ENCODE data around the gene DGKI.

The DGKI gene

DNA sequence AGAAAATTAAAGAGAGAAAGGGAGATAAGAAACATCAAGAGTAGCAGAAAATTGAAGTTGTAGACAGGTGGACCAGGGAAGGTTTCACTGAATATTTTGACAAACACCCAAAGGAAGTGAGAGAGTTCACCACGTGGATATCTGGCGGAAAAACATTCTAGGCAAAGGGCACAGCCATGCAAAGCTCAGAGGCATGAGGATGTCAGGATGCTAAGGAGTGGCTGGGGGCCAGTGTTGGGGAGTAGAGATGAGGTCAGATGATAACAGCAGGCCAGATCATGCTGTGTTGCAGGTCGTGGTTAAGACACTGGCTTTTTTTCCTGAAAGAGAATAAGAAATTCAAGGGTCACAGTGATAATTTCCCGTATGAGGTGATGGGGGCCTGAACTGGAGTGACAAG, 181.9 kb downstream of the DGKI start:
- FAIRE-seq (no peak), DNase-seq (ENCODE audit: insufficient read length, low spot score) (no peak)

DNA sequence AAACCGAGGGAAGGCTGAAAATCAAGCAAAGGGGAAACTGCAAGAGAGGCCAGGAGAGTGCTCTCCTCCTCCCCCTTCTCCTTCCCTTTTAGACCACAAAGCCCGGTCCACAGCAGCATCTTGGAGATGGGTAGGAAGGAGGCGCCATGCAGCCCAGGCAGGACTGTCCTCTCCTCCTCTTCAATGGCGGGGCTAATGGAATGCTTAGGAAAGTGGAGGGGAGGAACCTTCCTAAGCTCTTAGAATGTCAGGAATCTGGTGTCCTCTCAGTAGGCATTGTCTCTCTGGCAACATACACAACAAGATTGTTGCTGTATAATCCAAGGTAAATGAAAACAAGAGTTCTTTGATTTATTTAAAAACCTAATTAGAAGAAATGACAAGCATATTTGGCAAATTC, 185.1 kb downstream of the DGKI start:
- no peak for FAIRE-seq

GRCh38 chr7:137658190-137658900, 188.4 kb downstream of the DGKI start:
- no peak for DNase-seq (ENCODE audit: insufficient read length, low spot score)
- no peak for FAIRE-seq

More for the DNA sequence above, 185.1 kb downstream of the DGKI start:
- DNase-seq (ENCODE audit: insufficient read length, low spot score), result no peak

- DNase-seq (ENCODE audit: insufficient read length, low spot score), result no peak
- no peak for FAIRE-seq
Observed at GRCh38 chr7:137657476-137658189, 189.1 kb downstream of the DGKI start.

DNA sequence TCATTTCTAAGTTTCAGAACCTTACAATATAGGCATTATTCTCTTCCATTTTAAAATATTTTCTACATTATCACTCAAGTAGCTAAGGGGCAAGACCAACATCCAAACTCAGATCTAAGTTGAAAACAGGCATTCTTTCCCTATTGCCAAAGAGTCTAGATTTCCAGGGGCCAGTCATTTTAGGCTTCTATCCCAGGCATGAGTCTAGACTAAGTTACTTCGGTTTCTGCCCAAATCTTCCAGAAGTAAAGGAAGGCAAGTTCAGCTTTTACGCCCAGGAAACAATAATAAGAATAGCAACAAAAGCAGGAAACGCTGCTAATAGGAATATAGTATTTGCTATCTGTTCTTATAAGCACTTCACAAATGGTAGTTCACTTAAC, 189.9 kb downstream of the DGKI start:
- FAIRE-seq (no peak), DNase-seq (ENCODE audit: insufficient read length, low spot score) (no peak)

GRCh38 chr7:137656227-137656849, 190.4 kb downstream of the DGKI start:
- no peak for FAIRE-seq
- DNase-seq (ENCODE audit: insufficient read length, low spot score), result peak; percentile 33

- FAIRE-seq, result no peak
- DNase-seq (ENCODE audit: insufficient read length, low spot score), result no peak
Observed at GRCh38 chr7:137655804-137656203, 191.0 kb downstream of the DGKI start.

DNA sequence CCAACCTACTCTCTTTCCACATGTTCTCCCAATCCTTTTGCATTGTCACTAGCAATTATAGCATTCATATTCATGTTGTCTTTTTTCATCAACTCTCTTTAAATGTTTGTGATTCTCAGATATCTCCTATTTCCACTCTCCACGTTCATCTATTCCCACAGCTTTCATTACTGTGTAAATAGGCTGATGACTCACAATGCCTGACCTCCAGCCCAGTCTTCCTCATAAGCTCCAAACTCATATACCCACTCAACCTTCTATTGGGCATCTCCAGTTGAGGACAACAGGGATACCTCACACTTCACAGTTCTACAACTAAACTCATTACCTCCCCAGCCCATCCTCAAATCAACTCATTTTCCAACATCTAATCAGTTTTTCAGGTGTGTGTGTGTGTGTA, 194.1 kb downstream of the DGKI start:
- no peak for FAIRE-seq
- DNase-seq (ENCODE audit: insufficient read length, low spot score), result no peak

- DNase-seq (ENCODE audit: insufficient read length, low spot score) (no peak), FAIRE-seq (no peak)
Observed at GRCh38 chr7:137647905-137648565, 198.7 kb downstream of the DGKI start.

DNA sequence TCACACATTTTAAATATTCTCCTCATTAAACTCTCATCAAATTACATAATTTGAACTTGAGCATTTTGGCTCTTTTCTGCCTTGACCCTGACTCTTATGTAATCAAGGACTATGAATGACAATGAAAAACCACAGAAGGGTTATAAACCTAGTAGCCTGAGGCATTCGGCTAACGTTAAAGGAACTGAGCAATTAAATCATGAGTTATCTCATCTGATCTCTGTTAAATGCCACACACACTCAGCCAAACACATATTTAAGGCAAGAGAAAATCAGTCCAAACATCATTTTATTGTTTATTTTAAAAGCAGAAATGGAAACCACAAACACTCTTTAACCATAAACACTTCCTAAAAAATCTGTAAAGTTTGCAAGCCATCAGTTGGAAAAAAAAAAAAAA, 204.3 kb downstream of the DGKI start:
- peak; percentile 7 for DNase-seq (ENCODE audit: insufficient read length, low spot score)
- no peak for FAIRE-seq

DNA sequence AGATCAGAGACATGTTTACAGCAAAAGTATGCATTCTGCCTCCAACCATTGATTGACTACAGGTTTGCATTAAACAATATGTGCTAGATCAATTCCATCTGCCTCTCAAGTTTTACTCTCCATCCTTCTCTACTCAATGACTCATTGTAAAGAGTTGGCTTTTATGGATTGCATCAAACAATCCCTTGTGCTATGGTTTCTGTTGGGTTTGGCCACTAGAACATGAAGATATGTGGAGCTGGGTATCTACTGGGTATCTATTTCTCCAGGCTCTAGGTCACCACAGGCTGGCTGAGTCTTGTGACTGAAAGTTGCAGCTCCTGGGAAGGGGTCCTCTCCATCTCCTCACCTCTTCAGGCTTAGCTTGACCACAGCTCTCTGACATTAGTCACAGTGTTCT, 204.7 kb downstream of the DGKI start:
- DNase-seq (ENCODE audit: insufficient read length, low spot score), result no peak
- FAIRE-seq, result no peak

DNA sequence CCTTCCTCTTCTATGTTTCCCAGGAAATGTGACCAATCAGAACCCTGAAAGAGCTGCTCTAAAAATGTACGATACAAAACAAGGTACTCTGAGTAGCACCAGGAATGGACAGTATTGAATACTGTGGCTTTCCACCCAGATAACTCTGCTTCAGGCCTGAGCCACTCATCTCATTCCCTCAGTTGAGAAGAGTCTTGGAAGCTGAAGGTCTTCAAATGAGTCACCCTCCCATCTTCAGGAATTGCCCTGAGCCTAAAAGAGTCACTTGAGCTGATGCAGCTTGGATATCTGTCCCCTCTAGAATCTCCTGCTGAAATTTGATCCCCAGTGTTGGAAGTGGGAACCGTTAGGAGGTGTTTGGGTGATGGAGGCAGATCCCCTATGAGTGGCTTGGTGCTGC, 210.4 kb downstream of the DGKI start:
- DNase-seq (ENCODE audit: insufficient read length, low spot score), result no peak
- FAIRE-seq, result no peak

DNA sequence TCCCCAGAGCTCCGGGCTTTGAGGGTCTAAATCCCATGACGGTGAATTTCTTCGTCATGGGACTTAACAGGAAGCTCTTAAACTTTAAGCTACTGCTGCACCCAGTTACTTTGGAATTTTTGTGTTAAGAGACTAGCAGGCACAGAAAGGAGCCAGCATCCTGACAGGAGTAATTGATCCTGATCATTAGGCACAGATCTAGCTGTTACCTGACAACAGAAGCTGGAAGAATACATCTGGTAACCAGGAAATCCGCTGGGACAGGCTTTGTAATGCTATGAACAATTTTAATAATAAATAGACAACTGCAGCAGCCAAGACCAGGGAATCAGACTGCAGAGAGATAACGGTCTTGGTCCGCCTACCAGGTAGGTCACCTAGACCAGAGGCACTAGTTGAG, 210.9 kb downstream of the DGKI start:
- FAIRE-seq (no peak), DNase-seq (ENCODE audit: insufficient read length, low spot score) (no peak)

GRCh38 chr7:137635132-137635531, 211.6 kb downstream of the DGKI start:
- FAIRE-seq, result no peak
- DNase-seq (ENCODE audit: insufficient read length, low spot score), result no peak

- DNase-seq (ENCODE audit: insufficient read length, low spot score), result no peak
- no peak for FAIRE-seq
Observed at GRCh38 chr7:137634356-137634755, 212.4 kb downstream of the DGKI start.

GRCh38 chr7:137633133-137633532, 213.6 kb downstream of the DGKI start:
- no peak for FAIRE-seq
- DNase-seq (ENCODE audit: insufficient read length, low spot score), result no peak

DNA sequence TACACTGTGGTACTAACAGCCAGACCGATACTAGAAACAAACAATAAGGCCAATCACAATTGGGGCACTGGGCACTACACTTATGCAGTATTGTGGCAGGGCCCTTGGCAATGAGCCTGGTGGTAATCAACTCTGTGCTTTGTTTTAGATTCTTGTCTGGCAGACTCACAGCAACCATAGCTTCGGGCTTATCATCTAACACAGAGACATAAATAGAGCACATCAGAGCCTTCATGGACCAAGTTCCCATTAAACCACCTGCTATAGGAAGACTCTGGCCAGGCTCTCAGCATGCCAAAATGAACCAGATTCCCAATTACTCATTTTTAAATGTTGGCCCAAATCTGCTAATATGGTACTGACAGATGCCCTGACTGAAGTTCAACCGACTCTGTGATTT, 218.6 kb downstream of the DGKI start:
- no peak for FAIRE-seq
- DNase-seq (ENCODE audit: insufficient read length, low spot score), result no peak

DNA sequence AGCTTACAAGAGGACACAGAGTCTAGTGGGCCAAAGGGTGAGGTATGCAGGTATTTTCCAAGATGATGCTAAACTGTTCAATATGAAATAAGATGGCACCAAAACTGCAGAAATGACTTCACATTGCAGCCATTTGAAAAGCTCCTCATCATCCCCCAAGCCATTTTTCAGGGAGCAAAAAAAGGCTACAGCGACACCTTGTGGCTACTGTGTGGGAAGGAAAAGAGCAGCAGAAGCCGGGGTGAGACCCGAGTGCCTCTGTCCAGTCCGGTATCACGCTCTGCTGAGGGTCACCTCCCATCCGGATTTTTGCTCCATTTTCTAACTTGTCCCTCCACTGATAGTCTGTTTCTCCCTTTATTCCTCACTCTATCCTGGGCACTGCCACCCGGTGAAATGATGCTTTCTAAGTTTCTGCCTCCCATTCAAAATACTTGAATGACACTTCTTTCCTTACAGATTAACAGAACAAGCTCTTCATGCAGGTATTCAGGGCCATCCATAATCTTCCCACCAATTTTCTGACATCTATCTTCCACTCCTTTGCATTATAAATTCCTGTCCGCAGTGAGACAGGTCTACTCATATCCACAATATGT, 220.2 kb downstream of the DGKI start:
- peak; percentile 23 for DNase-seq (ENCODE audit: insufficient read length, low spot score)
- FAIRE-seq, result no peak

DNA sequence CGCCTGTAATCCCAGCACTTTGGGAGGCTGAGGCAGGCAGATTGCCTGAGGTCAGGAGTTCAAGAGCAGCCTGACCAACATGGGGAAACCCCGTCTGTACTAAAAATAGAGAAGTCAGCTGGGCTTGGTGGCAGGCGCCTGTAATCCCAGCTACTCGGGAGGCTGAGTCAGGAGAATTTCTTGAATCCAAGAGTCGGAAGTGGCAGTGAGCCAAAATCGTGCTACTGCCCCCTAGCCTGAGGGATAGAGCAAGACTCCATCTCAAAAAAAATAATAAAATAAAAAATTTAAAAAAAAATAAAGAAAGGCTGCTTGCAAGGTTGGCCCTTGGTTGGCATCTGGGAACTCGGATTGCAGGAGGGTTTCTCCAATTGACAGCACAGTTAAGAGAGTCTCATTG, 221.6 kb downstream of the DGKI start:
- FAIRE-seq (no peak), DNase-seq (ENCODE audit: insufficient read length, low spot score) (no peak)

- FAIRE-seq (no peak), DNase-seq (ENCODE audit: insufficient read length, low spot score) (no peak)
Observed at GRCh38 chr7:137619181-137619580, 227.6 kb downstream of the DGKI start.

DNA sequence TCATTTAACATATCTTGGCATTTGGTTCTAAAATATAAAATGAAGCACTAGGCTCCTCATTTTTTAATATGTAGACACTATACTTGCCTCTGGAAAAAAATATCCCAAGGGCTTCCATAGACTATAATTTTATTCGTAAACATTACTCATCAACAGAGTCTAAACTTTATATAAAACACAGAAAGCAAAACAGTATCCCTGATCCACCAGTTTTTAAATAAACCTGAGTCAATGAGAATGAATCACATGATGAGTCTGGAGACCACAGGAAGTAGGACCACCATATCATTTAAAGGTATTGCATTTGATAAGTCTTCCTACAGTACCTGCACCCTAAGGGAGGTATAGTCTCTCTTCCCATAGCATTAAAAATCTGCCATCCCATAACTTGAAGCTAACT, 228.0 kb downstream of the DGKI start:
- FAIRE-seq (no peak), DNase-seq (ENCODE audit: insufficient read length, low spot score) (no peak)
